OCI-LY1 (cell line): ENCODE data around the gene GARIN5A.

Experiments used
- EZH2 ChIP-seq: fragments of 200-600 bp; sonication (generic), shearing (Covaris generic); IDR thresholded peaks from 2 replicates; pipeline ENCODE4 v1.8.0; 2017; ENCODE audit warnings: borderline replicate concordance, mixed run types, mild to moderate bottlenecking, antibody characterized with exemption, low read length, moderate library complexity, mixed read lengths
- TF ChIP-seq, protein P1 (sequence below): fragments of 200-600 bp; sonication (generic), shearing (Covaris generic); IDR thresholded peaks from 2 replicates; pipeline ENCODE4 v1.5.1; 2017; ENCODE audit warnings: mild to moderate bottlenecking, antibody characterized with exemption, low read length, moderate library complexity, mixed read lengths

DNA sequence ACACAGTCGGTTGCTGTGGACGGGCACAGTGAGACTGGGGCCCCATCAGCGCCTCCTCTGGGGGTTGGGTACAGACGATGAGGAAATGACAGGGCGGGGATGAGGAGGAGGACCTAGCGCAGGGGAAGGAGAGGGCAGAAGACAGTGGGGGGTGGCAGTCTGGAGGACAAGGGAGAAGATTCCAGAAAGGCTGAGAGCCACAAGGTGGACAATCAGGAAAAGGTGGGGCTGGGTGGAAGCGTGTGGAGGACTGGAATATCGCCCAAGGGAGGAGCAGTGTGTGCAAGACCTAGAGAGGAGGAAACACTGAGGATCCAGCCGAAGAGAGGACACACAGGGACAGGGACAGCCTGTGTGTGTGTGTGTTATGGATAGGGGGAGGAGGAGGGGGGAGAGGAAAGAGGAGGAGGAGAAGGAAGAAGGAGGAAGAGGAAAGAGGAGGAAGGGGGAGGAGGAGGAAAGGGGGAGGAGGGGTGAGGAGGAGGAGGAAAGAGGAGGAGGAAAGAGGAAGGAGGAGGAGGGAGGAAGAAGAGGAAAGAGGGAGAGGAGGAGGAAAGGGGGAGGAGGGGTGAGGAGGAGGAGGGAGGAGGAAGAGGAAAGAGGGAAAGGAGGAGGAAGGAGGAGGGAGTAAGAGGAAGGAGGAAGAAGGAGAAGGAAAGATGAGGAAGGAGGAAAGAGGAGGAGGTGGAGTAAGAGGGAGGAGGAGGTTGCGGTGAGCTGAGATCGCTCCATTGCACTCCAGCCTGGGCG lies 15.8 kb upstream of the GARIN5A start:
- TF ChIP-seq, protein P1, sequence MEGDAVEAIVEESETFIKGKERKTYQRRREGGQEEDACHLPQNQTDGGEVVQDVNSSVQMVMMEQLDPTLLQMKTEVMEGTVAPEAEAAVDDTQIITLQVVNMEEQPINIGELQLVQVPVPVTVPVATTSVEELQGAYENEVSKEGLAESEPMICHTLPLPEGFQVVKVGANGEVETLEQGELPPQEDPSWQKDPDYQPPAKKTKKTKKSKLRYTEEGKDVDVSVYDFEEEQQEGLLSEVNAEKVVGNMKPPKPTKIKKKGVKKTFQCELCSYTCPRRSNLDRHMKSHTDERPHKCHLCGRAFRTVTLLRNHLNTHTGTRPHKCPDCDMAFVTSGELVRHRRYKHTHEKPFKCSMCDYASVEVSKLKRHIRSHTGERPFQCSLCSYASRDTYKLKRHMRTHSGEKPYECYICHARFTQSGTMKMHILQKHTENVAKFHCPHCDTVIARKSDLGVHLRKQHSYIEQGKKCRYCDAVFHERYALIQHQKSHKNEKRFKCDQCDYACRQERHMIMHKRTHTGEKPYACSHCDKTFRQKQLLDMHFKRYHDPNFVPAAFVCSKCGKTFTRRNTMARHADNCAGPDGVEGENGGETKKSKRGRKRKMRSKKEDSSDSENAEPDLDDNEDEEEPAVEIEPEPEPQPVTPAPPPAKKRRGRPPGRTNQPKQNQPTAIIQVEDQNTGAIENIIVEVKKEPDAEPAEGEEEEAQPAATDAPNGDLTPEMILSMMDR = no peak
- no peak for TF ChIP-seq EZH2
